ENCODE data around the gene AKR1C8.
"Not testable (repeated sequence)": the region's sequence is repeated elsewhere in the genome, so short reads cannot be mapped to it uniquely, and the experiment has no call there.

DNA sequence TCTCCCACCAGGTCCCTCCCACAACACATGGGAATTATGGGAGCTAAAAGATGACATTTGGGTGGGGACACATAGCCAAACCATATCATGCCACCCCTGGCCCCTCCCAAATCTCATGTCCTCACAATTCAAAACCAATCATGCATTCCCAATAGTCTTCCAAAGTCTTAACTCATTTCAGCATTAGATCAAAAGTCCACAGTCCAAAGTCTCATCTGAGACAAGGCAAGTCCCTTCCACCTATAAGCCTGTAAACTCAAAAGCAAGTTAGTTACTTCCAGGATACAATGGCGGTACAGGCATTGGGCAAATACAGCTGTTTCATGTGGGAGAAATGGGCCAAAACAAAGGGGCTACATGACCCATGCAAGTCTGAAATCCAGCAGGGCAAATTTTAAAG lies 24.8 kb upstream of the AKR1C8 start:
- not testable (repeated sequence) for TF ChIP-seq RAD21 (IDR thresholded peaks at IDR 0.05; ENCODE audit: low read length); EP300 (IDR thresholded peaks at IDR 0.05; ENCODE audit: borderline replicate concordance in 1 of 2, low read depth in 1 of 2, low read length in 1 of 2); POLR2AphosphoS5 (IDR thresholded peaks at IDR 0.05; ENCODE audit: low read depth, low read length); YY1 (IDR thresholded peaks at IDR 0.05; ENCODE audit: low read depth); TEAD4 (IDR thresholded peaks at IDR 0.05; ENCODE audit: borderline replicate concordance, insufficient read depth); FOXJ3 (CRISPR knock-in tag; IDR thresholded peaks at IDR 0.05); EZH2phosphoT487 (IDR thresholded peaks at IDR 0.05; ENCODE audit: borderline replicate concordance, low read depth); MXI1 (IDR thresholded peaks at IDR 0.05; ENCODE audit: low read depth, low read length); FOXM1 (IDR thresholded peaks at IDR 0.05; ENCODE audit: low read depth)
- TF ChIP-seq, protein P1, sequence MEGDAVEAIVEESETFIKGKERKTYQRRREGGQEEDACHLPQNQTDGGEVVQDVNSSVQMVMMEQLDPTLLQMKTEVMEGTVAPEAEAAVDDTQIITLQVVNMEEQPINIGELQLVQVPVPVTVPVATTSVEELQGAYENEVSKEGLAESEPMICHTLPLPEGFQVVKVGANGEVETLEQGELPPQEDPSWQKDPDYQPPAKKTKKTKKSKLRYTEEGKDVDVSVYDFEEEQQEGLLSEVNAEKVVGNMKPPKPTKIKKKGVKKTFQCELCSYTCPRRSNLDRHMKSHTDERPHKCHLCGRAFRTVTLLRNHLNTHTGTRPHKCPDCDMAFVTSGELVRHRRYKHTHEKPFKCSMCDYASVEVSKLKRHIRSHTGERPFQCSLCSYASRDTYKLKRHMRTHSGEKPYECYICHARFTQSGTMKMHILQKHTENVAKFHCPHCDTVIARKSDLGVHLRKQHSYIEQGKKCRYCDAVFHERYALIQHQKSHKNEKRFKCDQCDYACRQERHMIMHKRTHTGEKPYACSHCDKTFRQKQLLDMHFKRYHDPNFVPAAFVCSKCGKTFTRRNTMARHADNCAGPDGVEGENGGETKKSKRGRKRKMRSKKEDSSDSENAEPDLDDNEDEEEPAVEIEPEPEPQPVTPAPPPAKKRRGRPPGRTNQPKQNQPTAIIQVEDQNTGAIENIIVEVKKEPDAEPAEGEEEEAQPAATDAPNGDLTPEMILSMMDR (IDR thresholded peaks at IDR 0.05) = not testable (repeated sequence)
- TF ChIP-seq, protein P2, sequence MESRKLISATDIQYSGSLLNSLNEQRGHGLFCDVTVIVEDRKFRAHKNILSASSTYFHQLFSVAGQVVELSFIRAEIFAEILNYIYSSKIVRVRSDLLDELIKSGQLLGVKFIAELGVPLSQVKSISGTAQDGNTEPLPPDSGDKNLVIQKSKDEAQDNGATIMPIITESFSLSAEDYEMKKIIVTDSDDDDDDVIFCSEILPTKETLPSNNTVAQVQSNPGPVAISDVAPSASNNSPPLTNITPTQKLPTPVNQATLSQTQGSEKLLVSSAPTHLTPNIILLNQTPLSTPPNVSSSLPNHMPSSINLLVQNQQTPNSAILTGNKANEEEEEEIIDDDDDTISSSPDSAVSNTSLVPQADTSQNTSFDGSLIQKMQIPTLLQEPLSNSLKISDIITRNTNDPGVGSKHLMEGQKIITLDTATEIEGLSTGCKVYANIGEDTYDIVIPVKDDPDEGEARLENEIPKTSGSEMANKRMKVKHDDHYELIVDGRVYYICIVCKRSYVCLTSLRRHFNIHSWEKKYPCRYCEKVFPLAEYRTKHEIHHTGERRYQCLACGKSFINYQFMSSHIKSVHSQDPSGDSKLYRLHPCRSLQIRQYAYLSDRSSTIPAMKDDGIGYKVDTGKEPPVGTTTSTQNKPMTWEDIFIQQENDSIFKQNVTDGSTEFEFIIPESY (IDR thresholded peaks at IDR 0.05; ENCODE audit: borderline replicate concordance, low read depth) = not testable (repeated sequence)
- TF ChIP-seq, protein P3, sequence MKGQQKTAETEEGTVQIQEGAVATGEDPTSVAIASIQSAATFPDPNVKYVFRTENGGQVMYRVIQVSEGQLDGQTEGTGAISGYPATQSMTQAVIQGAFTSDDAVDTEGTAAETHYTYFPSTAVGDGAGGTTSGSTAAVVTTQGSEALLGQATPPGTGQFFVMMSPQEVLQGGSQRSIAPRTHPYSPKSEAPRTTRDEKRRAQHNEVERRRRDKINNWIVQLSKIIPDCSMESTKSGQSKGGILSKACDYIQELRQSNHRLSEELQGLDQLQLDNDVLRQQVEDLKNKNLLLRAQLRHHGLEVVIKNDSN (IDR thresholded peaks at IDR 0.05; ENCODE audit: borderline replicate concordance, low read depth) = not testable (repeated sequence)
- TF ChIP-seq, protein P4, sequence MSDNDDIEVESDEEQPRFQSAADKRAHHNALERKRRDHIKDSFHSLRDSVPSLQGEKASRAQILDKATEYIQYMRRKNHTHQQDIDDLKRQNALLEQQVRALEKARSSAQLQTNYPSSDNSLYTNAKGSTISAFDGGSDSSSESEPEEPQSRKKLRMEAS (IDR thresholded peaks at IDR 0.05; ENCODE audit: low read depth) = not testable (repeated sequence)
